Naive thymus-derived CD4-positive, alpha-beta T cell (primary cell): ENCODE results near the gene HIVEP3. TPM values are rescaled to one million over a fixed set of nuclear protein-coding genes. Genes with fewer than 3 reads are reported as not detected.
A peak's percentile ranks its signal among the peaks of the same experiment; 100 is the strongest.

Experiments used
- ATAC-seq: fragments of 150-1000 bp; cut with Tn5 transposase; 2 replicates; pipeline ENCODE4 v1.10.0; 2021; ENCODE audit warnings: mild to moderate bottlenecking, moderate library complexity
- CTCF ChIA-PET: fragments of 350-600 bp; sonication (Branson Sonifier 250); formaldehyde crosslinking; loops from one replicate; lab custom pipeline; 2021; ENCODE audit warnings: antibody characterized with exemption; lab: Charles Lee
- POLR2A ChIA-PET: fragments of 350-600 bp; sonication (Branson Sonifier 250); formaldehyde crosslinking; loops from one replicate; lab custom pipeline; 2021; ENCODE audit warnings: antibody characterized with exemption, inconsistent platforms; lab: Charles Lee
- DNase-seq, 9 donors: peaks; one replicate each; pipeline versions ENCODE4 v3.0.0 to v3.0.0-alpha.2; 2020 to 2022; ENCODE audit warnings: mixed read lengths in 1 of 9
- H3K27ac ChIP-seq: one replicate; pipeline ENCODE4 v1.7.0; 2013; ENCODE audit warnings: mild to moderate bottlenecking, low read depth, low read length, moderate library complexity
- H3K27me3 ChIP-seq, 2 donors: one replicate each; pipeline ENCODE4 v1.7.0; 2013; ENCODE audit warnings: low read length in 2 of 2, mild to moderate bottlenecking in 2 of 2, moderate library complexity in 2 of 2; ENCODE audit not compliant: control insufficient read depth in 2 of 2, insufficient read depth in 2 of 2
- H3K36me3 ChIP-seq, 3 experiments: 1 replicate in 2 of 3; 2 replicates in 1 of 3; pipeline ENCODE4 v1.7.0; 2013; ENCODE audit warnings: low read length in 3 of 3, mild to moderate bottlenecking in 3 of 3, moderate library complexity in 1 of 3; ENCODE audit not compliant: insufficient read depth in 3 of 3, control insufficient read depth in 2 of 3
- H3K4me1 ChIP-seq, 2 donors: one replicate each; pipeline ENCODE4 v1.7.0; 2013; ENCODE audit warnings: low read length in 2 of 2, mild to moderate bottlenecking in 2 of 2, moderate library complexity in 1 of 2; ENCODE audit not compliant: control insufficient read depth in 2 of 2, insufficient read depth in 2 of 2
- H3K4me3 ChIP-seq: 2 replicates; pipeline ENCODE4 v1.7.0; 2013; ENCODE audit warnings: mild to moderate bottlenecking, low read length
- H3K9me3 ChIP-seq, 3 experiments: 1 replicate in 2 of 3; 2 replicates in 1 of 3; pipeline ENCODE4 v1.7.0; 2013; ENCODE audit warnings: low read length in 3 of 3; ENCODE audit not compliant: control insufficient read depth in 2 of 3
- H3K27ac Mint-ChIP-seq, 9 donors: one replicate each; pipeline ENCODE4 v1.8.0; 2020 to 2022; ENCODE audit warnings: mixed read lengths in 9 of 9, mild to moderate bottlenecking in 8 of 9, moderate library complexity in 5 of 9, inconsistent platforms in 2 of 9
- H3K27me3 Mint-ChIP-seq, 5 donors: one replicate each; pipeline ENCODE4 v1.8.0; 2021 to 2022; ENCODE audit warnings: mixed read lengths in 5 of 5, mild to moderate bottlenecking in 1 of 5
- H3K36me3 Mint-ChIP-seq, 5 donors: one replicate each; pipeline ENCODE4 v1.8.0; 2020 to 2022; ENCODE audit warnings: mixed read lengths in 5 of 5, mild to moderate bottlenecking in 3 of 5, inconsistent platforms in 1 of 5
- H3K4me1 Mint-ChIP-seq, 7 donors: one replicate each; pipeline ENCODE4 v1.8.0; 2020 to 2022; ENCODE audit warnings: mixed read lengths in 7 of 7, mild to moderate bottlenecking in 3 of 7, inconsistent platforms in 1 of 7
- H3K4me3 Mint-ChIP-seq, 10 donors: one replicate each; pipeline ENCODE4 v1.8.0; 2020 to 2022; ENCODE audit warnings: mild to moderate bottlenecking in 10 of 10, mixed read lengths in 10 of 10, moderate library complexity in 6 of 10, inconsistent platforms in 2 of 10
- H3K9me3 Mint-ChIP-seq, 11 donors: one replicate each; pipeline ENCODE4 v1.8.0; 2020 to 2022; ENCODE audit warnings: mixed read lengths in 11 of 11, mild to moderate bottlenecking in 4 of 11, inconsistent platforms in 1 of 11, moderate library complexity in 1 of 11
- intact Hi-C, 2 donors: fragments of 100-400 bp; cut with micrococcal nuclease; formaldehyde crosslinking; loops; one replicate each; pipeline ENCODE4 v1.15.1; 2023
- polyA plus RNA-seq, 2 donors: library from polyadenylated mRNA; unstranded; fragments of 300-500 nt; fragmentation: Illumina TruSeq; gene quantifications; one replicate each; pipeline ENCODE4 v1.2.3, GENCODE V29; 2021
- total RNA-seq, 6 experiments: library from RNA in 5 of 6; stranded (reverse) in 5 of 6; gene quantifications; 1 replicate in 5 of 6; 2 replicates in 1 of 6; pipeline ENCODE4 v1.2.3 and lab custom pipeline; 2021 to 2026

HIVEP3 gene
- total and polyA plus RNA-seq, 7 experiments from 2014 or later, result 4.3 to 19.1 (median 7.0) TPM

- Mint-ChIP-seq H3K4me1 (peaks cover 0 to 13% (median 7%) of the 10 kb centered on the region in 7 donors), H3K27ac (peak overlapping the region in 1 of 9 donors; percentile 39), H3K4me3 (no peak overlapping the region), H3K36me3 (peaks cover 0 to 5% (median 4%) of the 10 kb centered on the region in 5 donors), H3K27me3 (no peaks in the 10 kb centered on the region), H3K9me3 (no peaks in the 10 kb centered on the region)
- intact Hi-C loops, result loop anchor here in 1 of 2 donors (10.0 kb wide), 1 partner anchor 346 kb away; no protein-coding TSS in a partner anchor
- Histone ChIP-seq H3K9me3 (no peaks in the 10 kb centered on the region), H3K27ac (no peak overlapping the region), H3K4me3 (no peak overlapping the region), H3K36me3 (no peaks in the 10 kb centered on the region), H3K4me1 (no peaks in the 10 kb centered on the region), H3K27me3 (no peaks in the 10 kb centered on the region)
- ATAC-seq (no peak), DNase-seq (no peak)
- CTCF ChIA-PET, result interaction anchor here (0.6 kb wide), 1 partner anchor 656 kb away, joined by 3 read pairs; no protein-coding TSS in a partner anchor
- POLR2A ChIA-PET, result no interaction called here
Measured at GRCh38 chr1:41518471-41518870, 400.3 kb downstream of the HIVEP3 start.

GRCh38 chr1:41517062-41517438 lies 401.7 kb downstream of the HIVEP3 start:
- CTCF ChIA-PET, result no interaction called here

GRCh38 chr1:41516168-41517061 lies 402.3 kb downstream of the HIVEP3 start:
- peak overlapping the region in 7 of 10 donors; percentile 47 to 76 (median 58) for H3K4me3 Mint-ChIP-seq
- POLR2A ChIA-PET, result no interaction called here

More at GRCh38 chr1:41517062-41517438, 401.7 kb downstream of the HIVEP3 start:
- ATAC-seq (no peak), DNase-seq (no peak)
- Histone ChIP-seq H3K27me3 (no peaks in the 10 kb centered on the region), H3K36me3 (no peaks in the 10 kb centered on the region), H3K4me3 (no peak overlapping the region), H3K4me1 (no peaks in the 10 kb centered on the region), H3K27ac (no peak overlapping the region), H3K9me3 (no peaks in the 10 kb centered on the region)
- Mint-ChIP-seq H3K9me3 (no peaks in the 10 kb centered on the region), H3K4me1 (peaks cover 0 to 13% (median 7%) of the 10 kb centered on the region in 7 donors), H3K27me3 (no peaks in the 10 kb centered on the region), H3K36me3 (peaks cover 0 to 7% (median under 1%) of the 10 kb centered on the region in 5 donors), H3K27ac (no peak overlapping the region), H3K4me3 (peak overlapping the region in 5 of 10 donors; percentile 42 to 76 (median 58))
- POLR2A ChIA-PET, result no interaction called here
- intact Hi-C loops, result loop anchor here in 1 of 2 donors (10.0 kb wide), 1 partner anchor 348 kb away; no protein-coding TSS in a partner anchor

GRCh38 chr1:41515778-41516167 lies 402.9 kb downstream of the HIVEP3 start:
- Mint-ChIP-seq H3K4me1 (peaks cover 0 to 13% (median 7%) of the 10 kb centered on the region in 7 donors), H3K27me3 (no peaks in the 10 kb centered on the region), H3K4me3 (peak overlapping the region in 2 of 10 donors; percentile 33 to 76), H3K27ac (no peak overlapping the region), H3K9me3 (no peaks in the 10 kb centered on the region), H3K36me3 (peaks cover 0 to 9% (median 0%) of the 10 kb centered on the region in 5 donors)
- DNase-seq, result no peak
- no peaks in the 10 kb centered on the region for H3K27me3 ChIP-seq
- intact Hi-C loops, result loop anchor here in 1 of 2 donors (1.0 to 10.0 kb wide), 2 partner anchors 349 to 658 kb away; no protein-coding TSS in a partner anchor
- H3K36me3 ChIP-seq, result peaks cover 0 to 4% (median 0%) of the 10 kb centered on the region in 3 experiments
- ChIA-PET CTCF (no interaction called here), POLR2A (no interaction called here)
- H3K4me1 ChIP-seq, result no peaks in the 10 kb centered on the region
- H3K9me3 ChIP-seq, result no peaks in the 10 kb centered on the region
- ATAC-seq, result no peak
- no peak overlapping the region for H3K4me3 ChIP-seq
- no peak overlapping the region for H3K27ac ChIP-seq

More at GRCh38 chr1:41516168-41517061, 402.3 kb downstream of the HIVEP3 start:
- H3K27ac Mint-ChIP-seq, result no peak overlapping the region
- Histone ChIP-seq H3K4me3 (no peak overlapping the region), H3K27me3 (no peaks in the 10 kb centered on the region), H3K4me1 (no peaks in the 10 kb centered on the region), H3K9me3 (no peaks in the 10 kb centered on the region), H3K27ac (no peak overlapping the region), H3K36me3 (no peaks in the 10 kb centered on the region)
- H3K4me1 Mint-ChIP-seq, result peaks cover 0 to 13% (median 7%) of the 10 kb centered on the region in 7 donors
- no peaks in the 10 kb centered on the region for H3K9me3 Mint-ChIP-seq
- ATAC-seq (peak; percentile 94), DNase-seq (peak in 8 of 9 donors; percentile 6 to 76 (median 42))
- CTCF ChIA-PET, result no interaction called here
- intact Hi-C loops, result loop anchor here in 1 of 2 donors (1.0 to 10.0 kb wide), 2 partner anchors 348 to 657 kb away; no protein-coding TSS in a partner anchor
- no peaks in the 10 kb centered on the region for H3K27me3 Mint-ChIP-seq
- H3K36me3 Mint-ChIP-seq, result peaks cover 0 to 9% (median 0%) of the 10 kb centered on the region in 5 donors

- intact Hi-C loops, result loop anchor here in 1 of 2 donors (10.0 kb wide), 1 partner anchor 350 kb away; no protein-coding TSS in a partner anchor
- Histone ChIP-seq H3K4me1 (no peaks in the 10 kb centered on the region), H3K27ac (no peak overlapping the region), H3K27me3 (no peaks in the 10 kb centered on the region), H3K36me3 (peaks cover 0 to 4% (median 0%) of the 10 kb centered on the region in 3 experiments), H3K4me3 (no peak overlapping the region), H3K9me3 (no peaks in the 10 kb centered on the region)
- DNase-seq, result no peak
- H3K27me3 Mint-ChIP-seq, result no peaks in the 10 kb centered on the region
- ChIA-PET POLR2A (no interaction called here), CTCF (interaction anchor here (0.6 kb wide), 1 partner anchor 533 kb away, joined by 3 read pairs; no protein-coding TSS in a partner anchor)
- H3K4me1 Mint-ChIP-seq, result peaks cover 0 to 13% (median 7%) of the 10 kb centered on the region in 7 donors
- peak overlapping the region in 1 of 10 donors; percentile 7 for H3K4me3 Mint-ChIP-seq
- peaks cover under 1 to 10% (median 1%) of the 10 kb centered on the region in 5 donors for H3K36me3 Mint-ChIP-seq
- no peak overlapping the region for H3K27ac Mint-ChIP-seq
- no peak for ATAC-seq
- H3K9me3 Mint-ChIP-seq, result no peaks in the 10 kb centered on the region
Measured at GRCh38 chr1:41515131-41515678, 403.5 kb downstream of the HIVEP3 start.

GRCh38 chr1:41514381-41514780 lies 404.3 kb downstream of the HIVEP3 start:
- CTCF ChIA-PET, result no interaction called here
- Mint-ChIP-seq H3K27me3 (no peaks in the 10 kb centered on the region), H3K27ac (no peak overlapping the region), H3K4me3 (no peak overlapping the region), H3K9me3 (no peaks in the 10 kb centered on the region), H3K4me1 (peaks cover 0 to 11% (median 7%) of the 10 kb centered on the region in 7 donors), H3K36me3 (peaks cover 3 to 9% (median 4%) of the 10 kb centered on the region in 5 donors)
- DNase-seq (no peak), ATAC-seq (no peak)
- H3K9me3 ChIP-seq, result no peaks in the 10 kb centered on the region
- H3K36me3 ChIP-seq, result peaks cover 0 to 4% (median 0%) of the 10 kb centered on the region in 3 experiments
- H3K4me1 ChIP-seq, result no peaks in the 10 kb centered on the region
- no peak overlapping the region for H3K4me3 ChIP-seq
- POLR2A ChIA-PET, result no interaction called here
- no peaks in the 10 kb centered on the region for H3K27me3 ChIP-seq
- no peak overlapping the region for H3K27ac ChIP-seq
- intact Hi-C loops, result loop anchor here in 1 of 2 donors (10.0 kb wide), 1 partner anchor 350 kb away; no protein-coding TSS in a partner anchor
